ENCODE results near the gene POMGNT2. TPM values are rescaled to one million over a fixed set of nuclear protein-coding genes. Genes with fewer than 3 reads are reported as not detected.

POMGNT2 gene
- 10 to 100 TPM in 1 of 4 donors, 1 to 10 TPM in 3; 1.3 to 10.6 (median 4.7) TPM for polyA plus RNA-seq
- long read RNA-seq, donor 1, result 0 reads
- long read RNA-seq, donor 2, partial matches to known transcripts, result 0 of 1 reads
- long read RNA-seq, donor 2, other reads (novel, unspliced or antisense), result 0 of 1 reads
- long read RNA-seq, donor 3, partial matches to known transcripts, result 0 of 4 reads
- long read RNA-seq, donor 3, other reads (novel, unspliced or antisense), result 0 of 4 reads
- long read RNA-seq, donor 4, result 0 reads
- long read RNA-seq, donor 5, result 0 reads
- long read RNA-seq, donor 6, partial matches to known transcripts, result 0 of 1 reads
- long read RNA-seq, donor 6, other reads (novel, unspliced or antisense), result 0 of 1 reads
- long read RNA-seq, donor 7, result 0 reads
- long read RNA-seq, donor 8, partial matches to known transcripts, result 0 of 1 reads
- long read RNA-seq, donor 8, other reads (novel, unspliced or antisense), result 0 of 1 reads
- long read RNA-seq, donor 9, partial matches to known transcripts, result 0 of 1 reads
- long read RNA-seq, donor 9, other reads (novel, unspliced or antisense), result 0 of 1 reads
- long read RNA-seq, donor 10, transcript POMGNT2-201 (2 exons, 2,544 nt), result major isoform, 6 of 6 reads
- long read RNA-seq, donor 10, partial matches to known transcripts, result 0 of 6 reads
- long read RNA-seq, donor 10, other reads (novel, unspliced or antisense), result 0 of 6 reads

DNA sequence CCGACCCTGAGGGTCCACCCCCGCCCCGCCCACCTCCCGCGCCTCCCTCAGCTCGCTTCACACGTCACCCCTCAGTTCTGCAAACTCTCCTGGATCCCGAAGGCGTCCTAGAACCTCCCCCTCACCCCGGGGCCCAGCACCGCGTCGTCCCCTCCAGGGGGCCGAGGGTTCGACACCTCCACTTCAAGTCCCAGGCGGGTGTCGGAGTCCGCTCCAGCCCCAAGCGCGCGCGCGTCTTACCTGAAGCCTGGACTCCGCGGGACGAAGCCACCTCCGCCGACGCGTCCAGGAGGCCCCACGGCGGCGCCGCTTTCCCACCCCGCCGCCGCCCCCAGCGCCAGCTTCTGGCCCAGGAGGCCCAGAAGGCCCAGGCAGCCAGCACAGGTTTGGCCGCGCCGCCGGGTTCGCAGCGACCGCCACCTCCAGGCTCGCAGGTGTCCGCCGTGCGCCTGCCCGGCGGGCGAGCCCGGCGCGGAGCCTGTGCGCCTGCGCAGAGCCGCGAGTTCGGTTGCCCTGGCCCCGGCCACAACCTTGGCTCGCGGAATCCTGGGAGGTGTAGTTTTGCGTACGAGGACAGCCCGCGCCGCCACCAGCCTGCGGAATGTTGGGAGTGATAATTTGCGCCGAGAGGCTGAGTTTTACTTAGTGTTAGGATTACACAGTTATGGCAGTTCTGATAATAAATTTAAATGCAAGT is at the start of gene POMGNT2:
Gene POMGNT2 (minus strand): TSS at position 484 of the 697 bp plus-strand sequence. CDS start 24,648 bp downstream, outside the sequence.
- FAIRE-seq (no peak), DNase-seq (peak; percentile 89 to 95)
- Histone ChIP-seq H3K27me3 (ENCODE audit: control insufficient read depth in 3 of 3, insufficient read depth in 3 of 3, low read length in 3 of 3) (peaks cover 0 to 3% (median 0%) of the 10 kb centered on the region in 3 donors), H3K9me3 (ENCODE audit: control insufficient read depth in 2 of 2, insufficient read depth in 1 of 2, low read depth in 1 of 2, low read length in 1 of 2) (no peaks in the 10 kb centered on the region), H3K36me3 (ENCODE audit: control insufficient read depth in 3 of 3, insufficient read depth in 2 of 3, low read depth in 1 of 3, low read length in 3 of 3) (peaks cover 0 to 3% (median 0%) of the 10 kb centered on the region in 3 donors), H3K27ac (ENCODE audit: low read depth in 1 of 3, low read length in 2 of 3) (peak within 1 kb of the TSS in 1 of 3 donors; percentile 38), H3K4me1 (ENCODE audit: control insufficient read depth in 3 of 3, insufficient read depth in 2 of 3, low read depth in 1 of 3, low read length in 2 of 3) (peaks cover 0 to 7% (median 6%) of the 10 kb centered on the region in 3 donors), H3K4me3 (ENCODE audit: low read depth in 1 of 3, low read length in 3 of 3) (peak within 1 kb of the TSS; percentile 51 to 70 (median 55))
- 1% methylated on average over 61 to 71 of the region's 71 CpGs for WGBS, 3 donors

DNA sequence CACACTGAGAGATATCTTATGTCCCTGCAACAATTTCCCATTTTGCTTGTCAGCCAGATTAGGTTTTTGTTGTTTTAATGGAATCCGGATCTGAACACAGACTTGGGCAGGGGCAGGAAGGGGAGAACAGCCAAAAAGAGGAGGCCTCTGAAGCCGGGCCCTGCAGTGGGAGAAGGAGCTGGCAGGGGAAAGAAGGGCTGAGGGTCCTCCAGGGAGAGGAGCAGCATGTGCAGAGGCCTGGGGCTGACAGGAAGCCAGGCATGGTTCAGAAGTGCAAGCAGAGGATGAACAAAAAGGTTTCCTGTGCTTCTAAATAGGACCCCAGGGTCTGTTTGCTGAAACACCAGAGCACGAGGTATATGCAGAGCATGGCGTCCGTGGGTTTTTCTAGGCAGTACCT is 49.1 kb upstream of the POMGNT2 start:
- 71 to 93% (median 80%) methylated on average over 5 of the region's 5 CpGs for WGBS, 3 donors
- H3K36me3 ChIP-seq (ENCODE audit: control insufficient read depth in 3 of 3, insufficient read depth in 2 of 3, low read depth in 1 of 3, low read length in 3 of 3), result no peaks in the 10 kb centered on the region

DNA sequence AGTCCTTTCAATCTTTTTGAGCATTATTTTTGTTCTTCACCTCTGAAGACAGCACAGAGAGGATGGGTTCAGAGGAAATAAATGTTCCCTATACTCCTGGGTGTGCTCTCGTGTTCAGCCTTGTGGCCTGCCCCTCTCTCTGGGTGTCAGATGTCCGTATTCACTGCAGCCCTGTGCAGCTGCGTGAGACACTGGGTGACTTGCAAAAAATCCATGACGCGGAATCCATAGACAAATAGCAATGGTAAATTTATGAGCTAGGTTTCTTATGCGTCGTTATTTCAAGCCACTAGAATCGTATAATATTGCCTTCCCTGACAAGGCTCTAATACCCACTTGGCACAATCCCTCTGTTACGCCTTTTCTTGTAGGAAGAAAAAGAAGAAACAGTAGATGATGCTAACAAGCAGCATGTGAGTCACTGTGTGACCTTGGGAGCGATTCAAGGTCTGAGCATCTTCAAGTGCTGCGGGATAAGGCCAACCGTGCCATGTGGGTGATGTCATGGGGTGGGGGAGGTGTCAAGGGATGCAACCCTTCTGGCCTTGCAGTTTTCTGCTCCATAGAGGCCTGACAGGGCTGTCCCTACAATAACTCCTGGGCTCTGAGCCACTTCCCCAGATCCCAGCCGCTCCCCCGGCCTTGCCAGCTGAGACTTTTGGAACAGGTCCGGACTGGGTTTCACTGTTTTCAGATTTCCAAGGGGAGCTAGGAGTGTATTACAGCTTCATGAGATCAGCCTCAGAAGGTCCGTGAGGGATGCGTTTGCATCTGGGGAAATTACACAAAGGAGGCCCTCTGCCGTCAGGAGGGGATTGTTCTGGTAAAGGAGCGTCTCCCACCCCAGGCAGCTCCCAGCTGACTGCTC is 47.6 kb upstream of the POMGNT2 start:
- H3K27me3 ChIP-seq (ENCODE audit: control insufficient read depth in 3 of 3, insufficient read depth in 3 of 3, low read length in 3 of 3), result peaks cover 0 to 3% (median 3%) of the 10 kb centered on the region in 3 donors
- H3K9me3 ChIP-seq (ENCODE audit: control insufficient read depth in 2 of 2, insufficient read depth in 1 of 2, low read depth in 1 of 2, low read length in 1 of 2), result peaks cover 0 to 6% of the 10 kb centered on the region in 2 donors
- H3K4me1 ChIP-seq (ENCODE audit: control insufficient read depth in 3 of 3, insufficient read depth in 2 of 3, low read depth in 1 of 3, low read length in 2 of 3), result peaks cover 0 to 8% (median 0%) of the 10 kb centered on the region in 3 donors
- FAIRE-seq (no peak), DNase-seq (no peak)
- 62 to 80% (median 76%) methylated on average over 19 of the region's 19 CpGs for WGBS, 3 donors
- peak overlapping the region in 1 of 3 donors; percentile 11 for H3K27ac ChIP-seq (ENCODE audit: low read depth in 1 of 3, low read length in 2 of 3)
- no peak overlapping the region for H3K4me3 ChIP-seq (ENCODE audit: low read depth in 1 of 3, low read length in 3 of 3)
- H3K36me3 ChIP-seq (ENCODE audit: control insufficient read depth in 3 of 3, insufficient read depth in 2 of 3, low read depth in 1 of 3, low read length in 3 of 3), result no peaks in the 10 kb centered on the region

More for the DNA sequence above, 49.1 kb upstream of the POMGNT2 start:
- H3K27ac ChIP-seq (ENCODE audit: low read depth in 1 of 3, low read length in 2 of 3), result no peak overlapping the region
- H3K27me3 ChIP-seq (ENCODE audit: control insufficient read depth in 3 of 3, insufficient read depth in 3 of 3, low read length in 3 of 3), result peaks cover 0 to 3% (median 3%) of the 10 kb centered on the region in 3 donors
- no peak overlapping the region for H3K4me3 ChIP-seq (ENCODE audit: low read depth in 1 of 3, low read length in 3 of 3)
- peaks cover 0 to 8% (median 0%) of the 10 kb centered on the region in 3 donors for H3K4me1 ChIP-seq (ENCODE audit: control insufficient read depth in 3 of 3, insufficient read depth in 2 of 3, low read depth in 1 of 3, low read length in 2 of 3)
- DNase-seq (no peak), FAIRE-seq (no peak)
- peaks cover 0 to 6% of the 10 kb centered on the region in 2 donors for H3K9me3 ChIP-seq (ENCODE audit: control insufficient read depth in 2 of 2, insufficient read depth in 1 of 2, low read depth in 1 of 2, low read length in 1 of 2)

DNA sequence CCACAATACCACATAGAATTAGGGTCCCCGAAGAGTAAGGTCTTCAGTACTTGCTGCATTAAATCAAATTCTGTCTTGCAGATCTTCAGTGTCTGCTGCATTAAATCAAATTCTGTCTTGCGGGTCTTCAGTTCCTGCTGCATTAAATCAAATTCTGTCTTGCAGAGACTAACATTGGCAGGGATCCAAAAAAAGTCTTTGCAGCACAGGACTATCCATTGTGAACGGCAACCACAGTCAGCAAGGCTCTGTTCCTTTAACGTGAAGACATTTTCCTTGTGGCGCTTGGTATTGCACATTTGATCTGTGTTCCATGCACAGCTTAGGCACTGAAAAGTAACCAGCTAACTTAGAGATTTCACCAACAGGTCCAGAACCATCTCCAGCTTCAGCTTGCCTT is 46.8 kb upstream of the POMGNT2 start:
- H3K9me3 ChIP-seq (ENCODE audit: control insufficient read depth in 2 of 2, insufficient read depth in 1 of 2, low read depth in 1 of 2, low read length in 1 of 2), result peaks cover 0 to 6% of the 10 kb centered on the region in 2 donors
- peaks cover 0 to 3% (median 0%) of the 10 kb centered on the region in 3 donors for H3K27me3 ChIP-seq (ENCODE audit: control insufficient read depth in 3 of 3, insufficient read depth in 3 of 3, low read length in 3 of 3)
- no peak overlapping the region for H3K4me3 ChIP-seq (ENCODE audit: low read depth in 1 of 3, low read length in 3 of 3)
- FAIRE-seq, result no peak
- 43 to 62% (median 57%) methylated on average over 5 of the region's 5 CpGs for WGBS, 3 donors
- H3K27ac ChIP-seq (ENCODE audit: low read depth in 1 of 3, low read length in 2 of 3), result no peak overlapping the region
- no peaks in the 10 kb centered on the region for H3K36me3 ChIP-seq (ENCODE audit: control insufficient read depth in 3 of 3, insufficient read depth in 2 of 3, low read depth in 1 of 3, low read length in 3 of 3)
- H3K4me1 ChIP-seq (ENCODE audit: control insufficient read depth in 3 of 3, insufficient read depth in 2 of 3, low read depth in 1 of 3, low read length in 2 of 3), result peaks cover 0 to 11% (median 0%) of the 10 kb centered on the region in 3 donors
- no peak for DNase-seq

DNA sequence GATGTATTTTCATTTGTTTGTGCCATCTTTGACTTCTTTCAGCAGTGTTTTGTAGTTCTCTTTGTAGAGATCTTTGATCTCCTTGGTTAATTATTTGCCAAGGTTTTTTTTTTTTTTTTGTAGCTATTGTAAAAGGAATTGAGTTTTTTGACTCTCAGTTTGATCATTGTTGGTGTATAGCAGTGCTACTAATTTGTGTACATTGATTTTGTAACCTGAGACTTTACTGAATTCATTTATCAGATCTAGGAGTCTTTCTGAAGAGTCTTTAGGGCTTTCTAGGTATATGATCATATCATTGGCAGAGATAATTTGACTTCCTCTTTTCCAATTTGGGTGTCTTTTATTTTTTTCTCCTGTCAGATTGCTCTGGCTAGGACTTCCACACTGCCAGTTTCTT is 42.2 kb upstream of the POMGNT2 start:
- no peak overlapping the region for H3K27ac ChIP-seq (ENCODE audit: low read depth in 1 of 3, low read length in 2 of 3)
- no peaks in the 10 kb centered on the region for H3K36me3 ChIP-seq (ENCODE audit: control insufficient read depth in 3 of 3, insufficient read depth in 2 of 3, low read depth in 1 of 3, low read length in 3 of 3)
- H3K9me3 ChIP-seq (ENCODE audit: control insufficient read depth in 2 of 2, insufficient read depth in 1 of 2, low read depth in 1 of 2, low read length in 1 of 2), result peaks cover 0 to 6% of the 10 kb centered on the region in 2 donors
- no peak overlapping the region for H3K4me3 ChIP-seq (ENCODE audit: low read depth in 1 of 3, low read length in 3 of 3)
- no peaks in the 10 kb centered on the region for H3K27me3 ChIP-seq (ENCODE audit: control insufficient read depth in 3 of 3, insufficient read depth in 3 of 3, low read length in 3 of 3)
- peaks cover 0 to 3% (median 0%) of the 10 kb centered on the region in 3 donors for H3K4me1 ChIP-seq (ENCODE audit: control insufficient read depth in 3 of 3, insufficient read depth in 2 of 3, low read depth in 1 of 3, low read length in 2 of 3)
- DNase-seq (peak in 1 of 2 donors; percentile 32), FAIRE-seq (no peak)

DNA sequence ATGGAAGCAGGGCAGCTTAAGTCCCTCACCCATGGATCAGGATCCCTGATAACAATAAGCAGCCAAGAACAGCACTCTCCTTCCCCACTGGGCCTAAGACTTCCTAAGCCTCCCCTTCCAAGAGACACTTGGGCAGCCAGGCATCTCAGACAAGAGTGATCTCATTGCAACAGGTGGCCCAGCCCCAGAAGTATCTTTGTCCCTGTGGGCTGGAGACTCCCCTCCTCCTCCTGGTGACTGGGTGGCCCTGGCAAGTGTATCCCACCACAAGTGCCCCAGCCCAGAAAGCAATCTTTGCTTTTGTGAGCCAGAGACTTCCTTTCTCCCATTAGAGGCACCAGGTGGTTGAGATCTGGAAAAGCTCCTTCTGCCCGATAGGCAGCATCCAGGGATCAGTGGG is 40.7 kb upstream of the POMGNT2 start:
- FAIRE-seq (no peak), DNase-seq (no peak)
- Histone ChIP-seq H3K27ac (ENCODE audit: low read depth in 1 of 3, low read length in 2 of 3) (no peak overlapping the region), H3K4me3 (ENCODE audit: low read depth in 1 of 3, low read length in 3 of 3) (no peak overlapping the region), H3K4me1 (ENCODE audit: control insufficient read depth in 3 of 3, insufficient read depth in 2 of 3, low read depth in 1 of 3, low read length in 2 of 3) (peaks cover 0 to 3% (median 0%) of the 10 kb centered on the region in 3 donors), H3K9me3 (ENCODE audit: control insufficient read depth in 2 of 2, insufficient read depth in 1 of 2, low read depth in 1 of 2, low read length in 1 of 2) (peaks cover 0 to 2% of the 10 kb centered on the region in 2 donors), H3K27me3 (ENCODE audit: control insufficient read depth in 3 of 3, insufficient read depth in 3 of 3, low read length in 3 of 3) (no peaks in the 10 kb centered on the region), H3K36me3 (ENCODE audit: control insufficient read depth in 3 of 3, insufficient read depth in 2 of 3, low read depth in 1 of 3, low read length in 3 of 3) (no peaks in the 10 kb centered on the region)
- 88 to 100% (median 93%) methylated on average over 1 of the region's 1 CpG for WGBS, 3 donors

DNA sequence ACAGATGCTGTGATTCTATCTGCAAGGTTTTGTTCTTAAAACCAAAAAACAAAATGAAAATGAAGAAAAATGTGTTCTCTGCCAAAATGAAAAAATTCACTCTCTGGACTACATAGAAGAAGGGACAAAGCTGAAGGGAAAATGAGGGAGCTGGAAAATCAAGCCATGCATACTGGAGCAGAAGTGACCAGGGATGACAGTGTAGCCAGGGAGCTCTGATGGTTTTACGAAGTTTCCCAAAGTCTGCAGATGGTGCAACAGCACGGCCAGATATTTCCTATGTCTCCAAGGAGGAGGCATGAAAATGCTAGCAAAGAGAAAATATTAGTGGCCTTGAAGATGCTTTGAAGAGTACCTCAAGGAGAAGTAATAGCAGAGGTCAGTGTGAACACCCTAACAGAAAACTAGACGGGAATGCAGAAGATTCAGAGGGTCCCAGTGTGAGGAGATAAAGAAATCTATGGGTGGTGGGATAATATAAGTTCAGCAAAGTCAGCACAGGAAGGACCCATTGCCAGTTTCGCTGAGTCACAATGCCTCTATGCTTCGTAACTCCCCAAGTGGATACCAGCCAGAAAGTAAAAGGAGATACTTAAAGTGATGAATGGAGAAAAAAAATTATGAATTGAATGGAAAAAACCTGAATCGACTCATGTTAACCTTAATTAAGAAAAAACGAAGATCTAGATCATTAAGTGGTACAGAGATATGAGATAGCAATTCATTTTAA is 39.0 kb upstream of the POMGNT2 start:
- H3K27me3 ChIP-seq (ENCODE audit: control insufficient read depth in 3 of 3, insufficient read depth in 3 of 3, low read length in 3 of 3), result no peaks in the 10 kb centered on the region
- no peak overlapping the region for H3K4me3 ChIP-seq (ENCODE audit: low read depth in 1 of 3, low read length in 3 of 3)
- FAIRE-seq (no peak), DNase-seq (no peak)
- H3K4me1 ChIP-seq (ENCODE audit: control insufficient read depth in 3 of 3, insufficient read depth in 2 of 3, low read depth in 1 of 3, low read length in 2 of 3), result peaks cover 0 to 3% (median 0%) of the 10 kb centered on the region in 3 donors
- 78 to 86% (median 83%) methylated on average over 7 of the region's 7 CpGs for WGBS, 3 donors
- H3K27ac ChIP-seq (ENCODE audit: low read depth in 1 of 3, low read length in 2 of 3), result no peak overlapping the region
- no peaks in the 10 kb centered on the region for H3K9me3 ChIP-seq (ENCODE audit: control insufficient read depth in 2 of 2, insufficient read depth in 1 of 2, low read depth in 1 of 2, low read length in 1 of 2)
- H3K36me3 ChIP-seq (ENCODE audit: control insufficient read depth in 3 of 3, insufficient read depth in 2 of 3, low read depth in 1 of 3, low read length in 3 of 3), result no peaks in the 10 kb centered on the region
